22Rv1 (cell line): Measurements from ENCODE around the gene COL9A3.

Source experiments
- CTCF ChIP-seq: fragments of 450-650 bp; IDR thresholded peaks from 2 replicates; pipeline ENCODE4 v1.5.1; 2017; ENCODE audit warnings: mild to moderate bottlenecking
- ZFX ChIP-seq: fragments of 450-650 bp; IDR thresholded peaks from 2 replicates; pipeline ENCODE4 v1.6.1; 2017; ENCODE audit warnings: antibody characterized with exemption, borderline replicate concordance

DNA sequence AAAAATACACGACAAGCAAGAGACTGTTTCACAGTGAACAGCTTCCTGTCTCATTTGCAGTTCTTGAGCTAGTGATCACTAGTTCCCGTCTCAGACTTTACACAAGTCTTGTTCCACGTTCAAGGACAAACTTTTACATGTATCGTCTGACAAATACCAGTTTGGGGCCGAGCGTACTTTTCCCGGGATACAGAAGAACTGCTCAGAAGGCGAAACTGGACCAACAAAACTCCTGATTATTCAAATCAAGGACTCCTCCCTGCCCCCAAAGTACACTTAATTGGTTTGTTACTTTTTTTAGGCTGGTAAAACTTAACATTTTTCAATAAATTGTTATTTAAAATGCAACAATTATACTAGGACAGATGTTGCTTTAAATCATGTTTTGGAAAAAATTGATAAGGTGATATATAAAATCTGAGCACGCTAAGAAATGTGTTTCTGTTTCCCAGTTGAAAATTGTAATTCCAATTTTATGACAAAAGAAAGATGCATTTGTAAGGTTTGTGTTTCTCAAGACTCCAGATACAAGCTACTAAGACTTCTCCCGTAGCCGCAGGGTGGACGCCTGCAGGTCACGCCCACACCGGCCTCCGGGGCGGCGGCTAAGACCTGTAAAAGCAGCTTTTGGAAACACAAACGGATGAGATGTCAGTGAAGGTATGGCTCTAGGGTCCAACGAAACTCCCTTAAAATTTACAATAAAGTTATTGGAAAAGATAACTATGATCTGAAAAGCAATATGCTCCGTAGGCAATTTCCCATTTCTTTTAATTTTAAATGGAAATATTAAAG lies 61.6 kb downstream of the COL9A3 start:
- TF ChIP-seq CTCF (no peak), ZFX (no peak)
